NOMO-1 (cell line): ENCODE results near the gene UBTF.

ENCODE experiments used
- DNase-seq, 2 experiments: peaks; one replicate each; lab custom pipeline; 2025; ENCODE audit not compliant: unreplicated experiment in 2 of 2; lab: John Stamatoyannopoulos, UW

UBTF gene

GRCh38 chr17:44219616-44220212 is at the start of gene UBTF:
TSS of gene UBTF (minus strand) at chr17:44219675. CDS start at chr17:44218229, 1,446 bp downstream.
- DNase-seq = peak in 1 of 2 experiments; percentile 57

DNA sequence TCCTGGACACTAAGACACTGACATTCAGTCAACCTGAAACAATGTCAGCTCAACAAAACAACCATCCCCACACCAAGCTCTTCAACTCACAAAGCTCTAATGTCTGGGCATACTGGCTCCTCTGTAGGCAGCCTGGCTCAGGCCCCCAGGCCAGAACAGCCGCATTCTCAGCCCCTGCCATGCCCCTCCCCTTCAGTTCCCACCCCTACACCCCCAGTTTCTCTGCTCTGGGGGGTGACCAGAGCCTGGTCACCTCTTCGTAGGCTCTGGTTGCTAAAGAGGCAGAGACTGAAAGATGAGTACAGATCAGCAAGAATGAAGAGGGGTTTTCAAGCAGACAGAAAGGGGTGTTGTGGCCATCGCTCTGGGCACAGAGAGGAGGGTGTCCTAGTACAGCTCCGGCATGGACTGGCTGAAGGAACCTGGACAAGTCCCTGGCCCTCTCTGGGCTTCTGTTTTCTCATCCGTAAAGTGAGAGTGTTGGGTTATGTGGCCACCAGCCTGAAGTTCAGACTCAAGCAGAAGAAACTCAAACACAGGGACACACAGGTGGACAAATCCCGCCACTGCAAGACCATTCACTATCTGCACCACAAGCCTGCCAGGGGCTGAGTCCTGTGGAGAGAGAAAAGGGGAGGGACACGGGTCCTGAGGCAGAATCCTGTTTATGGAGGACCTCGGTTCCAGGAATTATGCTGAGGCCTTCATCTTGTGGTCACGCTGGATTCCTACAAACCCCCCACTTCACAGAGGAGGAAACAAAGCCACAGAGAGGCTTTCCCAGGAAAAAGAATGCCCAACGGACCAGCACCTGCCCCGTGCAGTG is 49.4 kb upstream of the UBTF start:
- DNase-seq = no peak

GRCh38 chr17:44267818-44268490 is 48.5 kb upstream of the UBTF start, which contains the start of gene SLC4A1:
TSS of gene SLC4A1 (minus strand) at chr17:44268135. CDS start at chr17:44262866, 5,269 bp downstream.
- DNase-seq = no peak

- no peak for DNase-seq
These were observed 47.6 kb upstream of the UBTF start for GRCh38 chr17:44267165-44267455.

GRCh38 chr17:44266402-44267164 is 47.1 kb upstream of the UBTF start:
- no peak for DNase-seq

GRCh38 chr17:44263345-44263902 is 43.9 kb upstream of the UBTF start:
- DNase-seq = no peak

GRCh38 chr17:44262654-44263225 is 43.3 kb upstream of the UBTF start:
- DNase-seq = no peak

- DNase-seq = no peak
These were observed 40.8 kb upstream of the UBTF start for GRCh38 chr17:44260296-44260695.

- DNase-seq = no peak
These were observed 39.4 kb upstream of the UBTF start for GRCh38 chr17:44258811-44259351.

GRCh38 chr17:44257815-44258760 is 38.6 kb upstream of the UBTF start:
- no peak for DNase-seq

- DNase-seq = no peak
These were observed 37.2 kb upstream of the UBTF start for GRCh38 chr17:44256671-44257070.

DNA sequence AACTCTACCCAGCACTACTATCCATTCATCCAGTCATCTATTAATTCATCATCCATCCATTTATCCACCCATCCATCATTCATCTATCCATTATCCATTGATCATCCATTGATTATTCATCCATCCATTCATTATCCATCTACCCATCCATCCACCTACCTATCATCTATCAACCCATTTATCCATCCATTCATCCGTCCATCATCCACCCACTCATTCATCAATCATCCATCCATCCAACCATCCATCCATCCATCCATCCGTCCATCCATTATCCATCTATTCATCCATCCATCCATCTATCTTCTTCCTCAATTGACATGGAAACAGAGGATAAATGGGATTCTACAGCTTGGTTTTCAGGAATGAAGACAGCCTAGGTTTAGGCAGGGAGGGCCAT is 36.4 kb upstream of the UBTF start:
- no peak for DNase-seq

GRCh38 chr17:44254361-44255095 is 35.1 kb upstream of the UBTF start:
- no peak for DNase-seq

- DNase-seq = no peak
These were observed 33.5 kb upstream of the UBTF start for GRCh38 chr17:44253006-44253405.

DNA sequence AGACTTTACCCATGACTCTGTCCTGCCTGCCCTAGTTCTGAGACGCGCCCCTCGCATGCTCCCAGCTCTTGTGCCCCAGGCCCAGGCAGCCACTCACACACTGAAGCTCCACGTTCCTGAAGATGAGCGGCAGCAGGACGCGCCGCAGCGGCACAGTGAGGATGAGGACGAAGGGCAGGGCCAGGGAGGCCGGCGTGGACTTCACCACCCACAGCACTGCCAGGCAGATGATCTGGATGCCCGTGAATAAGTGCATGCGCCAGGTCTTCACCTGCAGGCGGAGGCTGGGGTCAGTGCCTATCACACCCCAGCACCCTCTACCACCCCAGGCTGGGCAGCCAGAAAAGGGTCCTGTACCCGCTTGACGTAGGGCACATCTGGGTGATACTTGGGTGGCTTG is 31.6 kb upstream of the UBTF start:
- no peak for DNase-seq

DNA sequence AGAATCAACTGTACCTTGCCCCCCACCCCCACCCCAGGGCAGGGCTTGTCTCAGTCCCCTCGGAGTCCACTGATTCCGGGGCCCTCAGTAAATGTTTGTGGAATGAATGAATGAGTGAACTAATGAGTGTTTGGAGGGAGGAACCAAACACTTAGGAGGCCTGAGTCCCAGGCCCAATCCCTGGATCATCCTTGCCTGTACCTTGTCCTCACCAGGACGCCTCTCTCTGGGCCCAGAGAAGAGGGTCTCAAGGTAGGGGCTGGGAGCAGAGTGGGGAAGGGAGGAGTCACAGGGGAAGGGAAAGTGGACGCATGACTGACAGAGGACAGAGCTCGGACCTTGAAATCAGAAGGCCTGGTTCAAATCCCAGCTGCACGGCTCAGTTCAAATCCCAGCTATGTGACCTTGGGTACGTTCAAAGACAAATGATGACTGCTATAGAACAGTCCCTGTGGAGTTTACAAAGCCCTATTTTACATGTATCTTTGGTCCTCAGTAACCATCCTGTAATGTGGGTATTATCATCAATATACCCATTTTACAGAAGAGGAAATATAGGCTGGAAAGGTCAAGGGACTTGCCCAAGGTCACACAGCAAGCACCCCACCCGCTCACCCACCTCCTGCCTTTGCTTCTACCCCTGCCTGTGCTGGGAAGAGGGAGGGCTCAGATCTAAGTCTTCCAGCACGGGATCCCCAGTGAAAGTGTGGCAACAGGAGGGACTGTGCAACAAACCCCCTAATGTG is 30.2 kb upstream of the UBTF start:
- DNase-seq = no peak

DNA sequence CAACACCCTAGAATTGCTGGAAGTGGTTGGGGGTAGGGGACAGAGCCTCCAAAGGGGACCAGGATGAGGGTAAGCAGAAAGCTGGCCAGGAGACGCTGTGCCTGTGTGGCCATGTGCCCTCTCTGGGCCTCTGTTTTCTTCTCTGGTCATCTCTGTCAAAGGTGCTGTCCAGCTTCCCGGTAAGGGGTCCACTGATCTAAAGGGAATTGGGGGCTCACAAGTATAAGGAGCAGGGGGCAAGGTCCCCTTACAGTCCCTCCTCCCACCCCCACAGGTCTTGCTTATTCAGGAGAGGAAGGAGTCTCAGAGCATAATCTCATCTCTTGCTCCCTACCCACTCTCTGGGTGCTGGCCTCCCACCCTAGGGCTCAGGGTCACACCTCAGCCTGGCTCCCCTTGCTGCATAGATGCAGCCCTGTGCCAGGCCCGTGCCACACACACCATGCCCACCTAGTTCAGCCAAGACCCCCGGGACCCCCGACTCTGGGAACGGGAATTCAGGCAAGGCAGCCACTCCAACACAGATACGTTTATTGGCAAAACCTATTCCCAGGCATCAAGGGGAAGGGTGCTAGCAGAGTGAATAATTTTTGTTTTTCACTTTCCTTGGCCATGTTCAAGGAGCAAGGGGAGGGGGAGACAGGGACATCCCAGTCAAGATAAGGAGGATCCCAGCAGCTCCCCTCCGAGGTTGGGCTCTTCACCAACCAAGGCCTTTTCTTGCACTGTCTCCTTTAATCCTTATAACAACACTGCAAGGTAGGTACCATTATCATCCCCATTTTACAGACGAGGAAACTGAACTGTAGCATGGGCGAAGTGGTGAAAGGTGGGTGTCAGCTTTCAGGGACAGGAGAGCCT is 28.6 kb upstream of the UBTF start:
- DNase-seq = no peak
